NCI-H1092 treated with DMSO at 0.1 percent for 48 hours (cell line): ENCODE measurements around the gene FHIT.

Experiments
- DNase-seq: peaks from one replicate; lab custom pipeline; 2025; lab: John Stamatoyannopoulos, UW

FHIT gene

GRCh38 chr3:60622349-60622748 lies 628.9 kb downstream of the FHIT start:
- no peak for DNase-seq

- DNase-seq = no peak
Measured at GRCh38 chr3:60617188-60617587, 634.1 kb downstream of the FHIT start.

- DNase-seq = no peak
Measured at GRCh38 chr3:60613769-60614303, 637.4 kb downstream of the FHIT start.

- no peak for DNase-seq
Measured at GRCh38 chr3:60610441-60611112, 640.7 kb downstream of the FHIT start.

GRCh38 chr3:60609446-60609845 lies 641.8 kb downstream of the FHIT start:
- no peak for DNase-seq

GRCh38 chr3:60603860-60604259 lies 647.4 kb downstream of the FHIT start:
- DNase-seq = no peak

GRCh38 chr3:60600848-60601247 lies 650.4 kb downstream of the FHIT start:
- DNase-seq = no peak

GRCh38 chr3:60599586-60599985 lies 651.7 kb downstream of the FHIT start:
- no peak for DNase-seq

- DNase-seq = no peak
Measured at GRCh38 chr3:60598671-60599070, 652.6 kb downstream of the FHIT start.

GRCh38 chr3:60594025-60594424 lies 657.2 kb downstream of the FHIT start:
- DNase-seq = no peak

- no peak for DNase-seq
Measured at GRCh38 chr3:60591267-60591666, 660.0 kb downstream of the FHIT start.

- DNase-seq = no peak
Measured at GRCh38 chr3:60588806-60589205, 662.4 kb downstream of the FHIT start.

GRCh38 chr3:60585918-60586317 lies 665.3 kb downstream of the FHIT start:
- no peak for DNase-seq

- no peak for DNase-seq
Measured at GRCh38 chr3:60584250-60584649, 667.0 kb downstream of the FHIT start.

- no peak for DNase-seq
Measured at GRCh38 chr3:60582288-60582687, 669.0 kb downstream of the FHIT start.

GRCh38 chr3:60580809-60581208 lies 670.4 kb downstream of the FHIT start:
- no peak for DNase-seq

- DNase-seq = no peak
Measured at GRCh38 chr3:60579734-60580133, 671.5 kb downstream of the FHIT start.

GRCh38 chr3:60578936-60579335 lies 672.3 kb downstream of the FHIT start:
- no peak for DNase-seq

GRCh38 chr3:60577601-60578000 lies 673.7 kb downstream of the FHIT start:
- DNase-seq = no peak

GRCh38 chr3:60575718-60576272 lies 675.5 kb downstream of the FHIT start:
- DNase-seq = no peak

- DNase-seq = no peak
Measured at GRCh38 chr3:60574046-60574769, 677.0 kb downstream of the FHIT start.

- DNase-seq = no peak
Measured at GRCh38 chr3:60573494-60573893, 677.8 kb downstream of the FHIT start.

- DNase-seq = no peak
Measured at GRCh38 chr3:60571511-60571910, 679.7 kb downstream of the FHIT start.
